Stomach (tissue), 4 donors: ENCODE data around the gene IL1RL2.

Experiments used
- CTCF ChIP-seq, 7 experiments: fragments of 450-650 bp in 4 of 7; fragments of 200-600 bp in 3 of 7; sonication (generic) in 3 of 7; IDR thresholded peaks; one replicate each; pipeline ENCODE4 v1.5.1; 2016 to 2019; ENCODE audit warnings: antibody characterized with exemption in 7 of 7, control low read depth in 2 of 7, mild to moderate bottlenecking in 1 of 7
- EP300 ChIP-seq: sonication (generic); formaldehyde crosslinking; IDR thresholded peaks from one replicate; pipeline ENCODE4 v1.6.1; 2017; ENCODE audit warnings: antibody characterized with exemption
- POLR2A ChIP-seq, 4 donors: fragments of 450-650 bp; IDR thresholded peaks; one replicate each; pipeline ENCODE4 v1.6.1; 2016; ENCODE audit warnings: antibody characterized with exemption in 4 of 4, control low read depth in 2 of 4, mild to moderate bottlenecking in 1 of 4, moderate library complexity in 1 of 4
- POLR2AphosphoS5 ChIP-seq, 3 donors: sonication (generic); formaldehyde crosslinking; IDR thresholded peaks; one replicate each; pipeline ENCODE4 v1.6.1; 2016; ENCODE audit warnings: antibody characterized with exemption in 3 of 3

GRCh38 chr2:102180687-102180999 lies 6.2 kb upstream of the IL1RL2 start:
- TF ChIP-seq CTCF (IDR thresholded peaks at IDR 0.05) (no peak), EP300 (no peak), POLR2A (IDR thresholded peaks at IDR 0.05) (no peak), POLR2AphosphoS5 (IDR thresholded peaks at IDR 0.05) (no peak)
